ENCODE measurements around the gene UGT3A1.
A peak's percentile ranks its signal among the peaks of the same experiment; 100 is the strongest.

The UGT3A1 gene

DNA sequence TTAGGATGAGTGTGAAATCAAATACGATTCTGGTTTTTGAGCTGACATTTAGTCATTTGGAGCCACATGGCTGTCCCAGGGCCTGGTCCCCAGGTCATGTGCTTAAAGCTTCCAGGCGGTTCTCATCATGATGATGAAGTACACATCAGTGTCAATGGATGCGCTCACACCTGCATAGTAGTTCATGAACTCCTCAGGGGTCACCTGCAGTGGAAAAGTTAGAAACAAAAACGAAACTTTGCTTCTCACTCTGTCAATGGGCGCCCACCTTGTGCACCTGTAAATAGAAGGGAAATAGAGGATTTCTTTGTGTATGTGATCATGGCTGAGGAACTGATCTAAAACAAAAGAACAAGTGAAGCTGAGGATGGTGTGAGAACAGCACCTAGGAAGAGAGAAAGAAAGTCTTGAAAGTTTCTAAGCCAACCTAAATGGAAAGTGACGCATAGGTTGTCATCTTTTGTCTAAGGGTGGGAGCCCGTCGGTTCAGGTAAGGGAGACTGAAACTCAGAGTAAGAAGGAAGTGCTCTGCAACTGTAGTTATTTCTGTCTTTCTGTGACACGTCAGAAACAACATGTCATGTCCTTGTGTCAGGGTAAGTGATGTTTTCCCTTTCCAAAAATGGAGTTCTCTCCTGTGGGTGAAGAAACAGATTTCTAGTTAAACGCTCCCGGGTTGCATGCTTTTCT, 86.6 kb downstream of the UGT3A1 start:
- DNase-seq: peak in 1 of 2 experiments; percentile 47

DNA sequence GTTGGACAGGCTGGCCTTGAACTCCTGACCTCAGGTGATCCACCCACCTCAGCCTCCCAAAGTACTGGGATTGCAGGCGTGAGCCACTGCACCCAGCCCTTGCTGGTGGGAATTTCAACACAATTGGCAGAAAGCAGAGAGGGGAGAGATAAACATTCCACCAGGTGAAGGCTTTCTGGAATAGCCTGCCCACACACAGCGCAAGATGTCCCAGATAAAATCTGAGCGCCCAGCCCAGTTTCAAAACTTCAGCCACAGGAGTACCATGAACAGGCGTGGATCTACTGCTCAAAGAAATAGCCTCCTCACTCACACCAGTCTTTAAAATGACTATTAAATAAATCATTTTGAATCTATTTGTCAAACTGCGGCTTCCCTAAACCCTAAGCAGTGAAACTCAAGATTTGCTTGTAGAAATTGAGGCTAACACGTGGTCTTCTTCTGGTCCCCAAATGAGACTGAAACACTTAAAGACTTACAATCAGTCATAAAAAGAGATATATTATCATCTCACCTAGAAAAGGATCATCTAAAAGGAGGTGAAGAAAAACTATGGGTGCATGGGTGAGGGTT, 87.5 kb downstream of the UGT3A1 start:
- no peak for DNase-seq

DNA sequence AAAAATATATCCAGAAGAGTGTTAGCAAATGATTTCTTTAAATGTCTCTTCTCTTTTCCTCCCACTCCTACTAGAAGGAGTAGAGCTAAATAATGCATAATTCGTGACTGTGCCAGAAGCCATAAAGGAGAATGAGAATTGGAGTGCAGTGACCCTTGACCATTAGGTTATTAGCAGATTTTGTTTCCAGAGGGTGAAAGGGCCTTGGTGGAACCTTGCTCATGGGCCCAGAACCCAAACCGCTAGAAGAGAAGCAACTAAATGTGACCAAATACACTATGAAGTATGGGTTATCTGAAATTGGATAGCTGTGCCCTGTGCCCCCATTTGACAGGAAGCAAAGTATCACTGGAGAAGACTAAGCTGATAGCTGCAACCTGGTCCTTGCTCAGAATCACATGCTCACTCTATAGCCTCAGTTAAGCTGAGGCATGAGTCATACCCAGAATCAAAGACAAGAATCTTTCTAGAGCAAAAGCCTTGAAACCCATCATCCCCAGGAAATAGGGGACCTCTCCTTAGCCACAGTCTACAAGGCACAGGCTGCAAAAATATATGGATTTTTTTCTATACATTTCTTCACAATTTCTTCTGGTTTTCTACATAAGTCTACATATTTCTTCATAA, 89.0 kb downstream of the UGT3A1 start:
- DNase-seq: peak in 1 of 2 experiments; percentile 25

All from stimulated activated CD4-positive, alpha-beta T cell treated with anti-CD3 and anti-CD28 coated beads, Interleukin-4, amount 100 ng/mL, for 4 hours (primary cell).